ENCODE measurements around the gene TOLLIP. TPM values are rescaled to one million over a fixed set of nuclear protein-coding genes. Genes with fewer than 3 reads are reported as not detected.

The TOLLIP gene
- total and polyA plus RNA-seq, 9 donors: 14.1 to 60.8 (median 44.8) TPM

DNA sequence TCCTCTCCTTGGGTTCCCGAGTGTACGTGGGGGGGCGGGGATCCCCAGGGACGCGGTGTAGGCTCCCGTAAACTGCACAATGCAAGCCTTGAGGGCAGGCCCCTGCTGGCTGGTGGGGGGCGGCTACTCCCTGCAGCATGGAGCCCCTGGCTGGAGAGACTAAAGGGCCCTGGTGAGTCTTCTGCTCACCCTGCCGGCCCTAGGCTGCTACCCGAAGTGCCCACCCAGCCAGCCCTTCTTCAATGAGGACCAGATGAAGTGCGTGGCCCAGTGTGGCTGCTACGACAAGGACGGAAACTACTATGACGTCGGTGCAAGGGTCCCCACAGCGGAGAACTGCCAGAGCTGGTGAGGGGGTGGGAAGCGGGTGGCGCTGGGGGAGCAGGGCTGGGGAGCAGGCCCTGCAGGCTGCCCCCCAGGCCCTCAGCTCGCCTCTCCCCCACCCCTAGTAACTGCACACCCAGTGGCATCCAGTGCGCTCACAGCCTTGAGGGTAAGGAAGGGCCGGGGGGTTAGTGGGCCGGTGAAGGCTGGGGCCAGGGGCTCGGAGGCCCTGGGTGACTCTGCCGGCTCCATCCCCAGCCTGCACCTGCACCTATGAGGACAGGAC, 69.7 kb downstream of the TOLLIP start:
- WGBS, 3 donors: 81 to 86% (median 83%) methylated on average over 23 of the region's 23 CpGs

DNA sequence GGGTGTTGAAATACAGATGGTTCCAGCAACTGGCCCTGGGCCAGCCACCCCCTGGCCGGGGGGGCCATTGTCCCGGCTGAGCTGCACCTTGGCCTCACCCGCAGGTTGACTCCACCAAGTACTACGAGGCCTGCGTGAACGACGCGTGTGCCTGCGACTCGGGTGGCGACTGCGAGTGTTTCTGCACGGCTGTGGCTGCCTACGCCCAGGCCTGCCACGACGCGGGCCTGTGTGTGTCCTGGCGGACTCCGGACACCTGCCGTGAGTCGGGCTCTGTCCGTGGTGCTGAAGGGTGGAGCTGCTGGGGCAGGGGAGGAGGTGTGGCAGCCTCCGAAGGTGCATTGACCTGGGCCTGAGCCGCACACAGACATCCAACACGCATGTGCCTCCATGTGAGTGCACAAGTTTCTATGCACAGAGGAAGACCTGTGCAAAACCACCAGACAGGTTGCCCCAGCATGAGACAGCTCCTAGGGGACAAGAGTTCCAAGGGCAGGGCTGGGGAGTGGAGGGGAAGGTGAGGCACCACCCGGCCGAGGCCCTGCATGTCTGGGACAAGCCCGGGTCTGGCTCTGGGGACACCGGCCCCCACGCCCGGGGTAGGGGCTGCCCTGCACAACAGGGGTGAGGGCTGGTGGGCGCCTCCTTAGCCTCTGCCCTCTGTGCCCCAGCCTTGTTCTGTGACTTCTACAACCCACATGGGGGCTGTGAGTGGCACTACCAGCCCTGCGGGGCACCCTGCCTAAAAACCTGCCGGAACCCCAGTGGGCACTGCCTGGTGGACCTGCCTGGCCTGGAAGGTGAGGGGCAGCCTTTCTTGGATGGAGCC, 70.5 kb downstream of the TOLLIP start:
- 48 to 57% (median 54%) methylated on average over 34 of the region's 34 CpGs for WGBS, 3 donors
- Histone ChIP-seq H3K9me3 (no peaks in the 10 kb centered on the region), H3K27me3 (no peaks in the 10 kb centered on the region), H3K27ac (no peak overlapping the region), H3K4me3 (no peak overlapping the region), H3K4me1 (ENCODE audit: insufficient read depth) (no peaks in the 10 kb centered on the region), H3K36me3 (no peaks in the 10 kb centered on the region)
- TF ChIP-seq EP300 (IDR thresholded peaks at IDR 0.05) (no peak), POLR2A (IDR thresholded peaks at IDR 0.05) (no peak)
- TF ChIP-seq, protein P1, sequence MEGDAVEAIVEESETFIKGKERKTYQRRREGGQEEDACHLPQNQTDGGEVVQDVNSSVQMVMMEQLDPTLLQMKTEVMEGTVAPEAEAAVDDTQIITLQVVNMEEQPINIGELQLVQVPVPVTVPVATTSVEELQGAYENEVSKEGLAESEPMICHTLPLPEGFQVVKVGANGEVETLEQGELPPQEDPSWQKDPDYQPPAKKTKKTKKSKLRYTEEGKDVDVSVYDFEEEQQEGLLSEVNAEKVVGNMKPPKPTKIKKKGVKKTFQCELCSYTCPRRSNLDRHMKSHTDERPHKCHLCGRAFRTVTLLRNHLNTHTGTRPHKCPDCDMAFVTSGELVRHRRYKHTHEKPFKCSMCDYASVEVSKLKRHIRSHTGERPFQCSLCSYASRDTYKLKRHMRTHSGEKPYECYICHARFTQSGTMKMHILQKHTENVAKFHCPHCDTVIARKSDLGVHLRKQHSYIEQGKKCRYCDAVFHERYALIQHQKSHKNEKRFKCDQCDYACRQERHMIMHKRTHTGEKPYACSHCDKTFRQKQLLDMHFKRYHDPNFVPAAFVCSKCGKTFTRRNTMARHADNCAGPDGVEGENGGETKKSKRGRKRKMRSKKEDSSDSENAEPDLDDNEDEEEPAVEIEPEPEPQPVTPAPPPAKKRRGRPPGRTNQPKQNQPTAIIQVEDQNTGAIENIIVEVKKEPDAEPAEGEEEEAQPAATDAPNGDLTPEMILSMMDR (IDR thresholded peaks at IDR 0.05): no peak
- no peak for DNase-seq
- intact Hi-C loops (cut with DNase I): no loop called here

More for the DNA sequence above, 69.7 kb downstream of the TOLLIP start:
- TF ChIP-seq, protein P1 (IDR thresholded peaks at IDR 0.05): no peak
- TF ChIP-seq EP300 (IDR thresholded peaks at IDR 0.05) (no peak), POLR2A (IDR thresholded peaks at IDR 0.05) (no peak)
- H3K4me3 ChIP-seq: no peak overlapping the region
- no peak overlapping the region for H3K27ac ChIP-seq
- intact Hi-C loops (cut with DNase I): no loop called here
- no peaks in the 10 kb centered on the region for H3K36me3 ChIP-seq
- H3K9me3 ChIP-seq: no peaks in the 10 kb centered on the region
- H3K4me1 ChIP-seq (ENCODE audit: insufficient read depth): no peaks in the 10 kb centered on the region
- no peak for DNase-seq
- no peaks in the 10 kb centered on the region for H3K27me3 ChIP-seq

DNA sequence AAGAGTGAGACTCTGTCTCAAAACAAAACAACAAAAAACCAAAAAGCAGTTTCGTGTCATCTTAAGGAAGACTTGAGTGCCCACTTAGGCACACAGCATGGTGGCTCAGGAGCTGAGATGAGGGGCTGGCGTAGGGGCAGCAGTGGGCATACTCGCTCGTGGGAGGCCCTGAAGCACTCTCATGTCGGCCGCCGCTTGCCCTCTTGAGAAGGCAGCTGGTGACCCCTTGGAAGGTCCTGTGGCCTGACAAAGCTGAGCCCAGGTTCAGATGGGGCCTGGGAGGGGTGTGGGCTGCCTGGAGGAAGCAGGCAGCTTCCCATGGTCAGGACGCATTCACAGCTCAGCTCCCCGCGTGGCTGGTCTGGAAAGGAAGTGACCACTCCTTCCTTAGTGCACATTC, 71.6 kb downstream of the TOLLIP start:
- H3K4me3 ChIP-seq: no peak overlapping the region
- TF ChIP-seq, protein P1 (IDR thresholded peaks at IDR 0.05): no peak
- TF ChIP-seq EP300 (IDR thresholded peaks at IDR 0.05): no peak
- TF ChIP-seq POLR2A (IDR thresholded peaks at IDR 0.05): no peak
- H3K9me3 ChIP-seq: no peaks in the 10 kb centered on the region
- no peaks in the 10 kb centered on the region for H3K4me1 ChIP-seq (ENCODE audit: insufficient read depth)
- intact Hi-C loops (cut with DNase I): no loop called here
- H3K27ac ChIP-seq: no peak overlapping the region
- no peaks in the 10 kb centered on the region for H3K27me3 ChIP-seq
- H3K36me3 ChIP-seq: no peaks in the 10 kb centered on the region
- DNase-seq: no peak
- 70 to 80% (median 79%) methylated on average over 10 of the region's 10 CpGs for WGBS, 3 donors

DNA sequence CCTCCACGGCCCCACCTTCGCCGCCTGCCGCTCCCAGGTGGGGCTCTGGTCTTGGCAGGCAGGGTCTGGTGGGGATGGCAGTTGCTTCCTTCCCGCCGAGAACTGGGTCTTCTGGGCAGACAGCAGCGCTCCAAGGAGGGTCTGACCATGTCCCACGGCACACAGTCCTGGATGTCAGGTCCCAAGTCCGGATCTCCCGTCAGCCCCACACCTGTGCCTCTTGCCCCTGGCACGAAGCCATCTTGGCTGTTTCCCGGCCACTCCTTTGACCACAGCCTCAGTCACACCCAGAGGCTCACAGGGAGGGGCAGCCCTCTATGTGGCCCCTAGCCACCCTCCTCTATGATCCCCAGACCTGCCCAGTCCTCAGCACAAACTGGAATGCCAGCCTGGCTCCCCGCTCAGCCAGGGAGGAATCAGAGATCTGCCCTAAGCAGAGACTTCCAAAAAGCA, 72.3 kb downstream of the TOLLIP start:
- no peak overlapping the region for H3K4me3 ChIP-seq
- no peaks in the 10 kb centered on the region for H3K27me3 ChIP-seq
- H3K27ac ChIP-seq: no peak overlapping the region
- no peak for DNase-seq
- WGBS, 3 donors: 77 to 85% (median 82%) methylated on average over 13 of the region's 13 CpGs
- intact Hi-C loops (cut with DNase I): no loop called here
- H3K36me3 ChIP-seq: no peaks in the 10 kb centered on the region
- H3K9me3 ChIP-seq: no peaks in the 10 kb centered on the region
- TF ChIP-seq, protein P1 (IDR thresholded peaks at IDR 0.05): no peak
- TF ChIP-seq POLR2A (IDR thresholded peaks at IDR 0.05) (no peak), EP300 (IDR thresholded peaks at IDR 0.05) (no peak)
- H3K4me1 ChIP-seq (ENCODE audit: insufficient read depth): no peaks in the 10 kb centered on the region

Measured in ovary (tissue), 9 donors.